ENCODE results near the gene CD244. TPM values are rescaled to one million over a fixed set of nuclear protein-coding genes. Genes with fewer than 3 reads are reported as not detected.

CD244 gene
- polyA plus RNA-seq, 3 donors = 62.2 to 116 (median 106) TPM

GRCh38 chr1:160800645-160801408, 61.9 kb downstream of the CD244 start:
- no peak overlapping the region for H3K9ac ChIP-seq (ENCODE audit: insufficient read depth, low read length, poor library complexity, severe bottlenecking)
- DNase-seq = no peak
- no peak overlapping the region for H3K4me2 ChIP-seq (replicated peaks; ENCODE audit: extremely low read depth, low read length, poor library complexity, severe bottlenecking)
- no peak for TF ChIP-seq CTCF (IDR thresholded peaks at IDR 0.05)
- H3K4me3 ChIP-seq (replicated peaks in 1 of 3; ENCODE audit: low read depth in 2 of 3, low read length in 3 of 3) = no peak overlapping the region
- H3K36me3 ChIP-seq (replicated peaks in 1 of 2; ENCODE audit: control insufficient read depth in 1 of 2, insufficient read depth in 2 of 2, low read length in 2 of 2) = no peaks in the 10 kb centered on the region
- peak overlapping the region in 1 of 7 donors; percentile 6 for H3K27ac Mint-ChIP-seq
- peaks cover 0 to 3% of the 10 kb centered on the region in 2 donors for H3K36me3 Mint-ChIP-seq
- no peaks in the 10 kb centered on the region for H3K27me3 ChIP-seq (ENCODE audit: control insufficient read depth in 2 of 2, insufficient read depth in 2 of 2, low read length in 2 of 2)
- H3K27ac ChIP-seq (ENCODE audit: low read depth in 1 of 2, low read length in 2 of 2) = no peak overlapping the region
- H3K9me3 ChIP-seq (replicated peaks in 1 of 2; ENCODE audit: control insufficient read depth in 1 of 2, insufficient read depth in 1 of 2, low read length in 2 of 2) = no peaks in the 10 kb centered on the region
- intact Hi-C loops (cut with micrococcal nuclease) = no loop called here
- peaks cover 13 to 14% of the 10 kb centered on the region in 2 donors for H3K4me1 ChIP-seq (ENCODE audit: control insufficient read depth in 1 of 2, insufficient read depth in 2 of 2, low read length in 2 of 2)
- H3K27me3 Mint-ChIP-seq (ENCODE audit: low read depth in 3 of 3) = peaks cover 0 to 8% (median 3%) of the 10 kb centered on the region in 3 donors
- H3K4me1 Mint-ChIP-seq = peaks cover 20% of the 10 kb centered on the region
- no peak overlapping the region for H3K4me3 Mint-ChIP-seq
- H4K20me1 ChIP-seq (ENCODE audit: insufficient read depth, low read length) = no peaks in the 10 kb centered on the region
- no peaks in the 10 kb centered on the region for H3K79me2 ChIP-seq (ENCODE audit: insufficient read depth, low read length)
- H2AFZ ChIP-seq (ENCODE audit: insufficient read depth, low read depth, low read length, poor library complexity, severe bottlenecking) = no peak overlapping the region
- H3K9me3 Mint-ChIP-seq = peaks cover 0 to 9% (median 2%) of the 10 kb centered on the region in 7 donors
- WGBS (ENCODE audit: insufficient coverage) = no CpG with 5 or more reads among the region's 4 CpGs

GRCh38 chr1:160800142-160800541, 62.5 kb downstream of the CD244 start:
- H3K4me2 ChIP-seq (replicated peaks; ENCODE audit: extremely low read depth, low read length, poor library complexity, severe bottlenecking) = no peak overlapping the region
- no peak overlapping the region for H3K9ac ChIP-seq (ENCODE audit: insufficient read depth, low read length, poor library complexity, severe bottlenecking)
- H4K20me1 ChIP-seq (ENCODE audit: insufficient read depth, low read length) = no peaks in the 10 kb centered on the region
- peaks cover 18% of the 10 kb centered on the region in 2 donors for H3K4me1 ChIP-seq (ENCODE audit: control insufficient read depth in 1 of 2, insufficient read depth in 2 of 2, low read length in 2 of 2)
- H3K27me3 Mint-ChIP-seq (ENCODE audit: low read depth in 3 of 3) = peaks cover 0 to 8% (median 3%) of the 10 kb centered on the region in 3 donors
- no peak overlapping the region for H3K4me3 Mint-ChIP-seq
- no peak overlapping the region for H3K27ac ChIP-seq (ENCODE audit: low read depth in 1 of 2, low read length in 2 of 2)
- no peaks in the 10 kb centered on the region for H3K9me3 ChIP-seq (replicated peaks in 1 of 2; ENCODE audit: control insufficient read depth in 1 of 2, insufficient read depth in 1 of 2, low read length in 2 of 2)
- no peaks in the 10 kb centered on the region for H3K36me3 ChIP-seq (replicated peaks in 1 of 2; ENCODE audit: control insufficient read depth in 1 of 2, insufficient read depth in 2 of 2, low read length in 2 of 2)
- H3K36me3 Mint-ChIP-seq = no peaks in the 10 kb centered on the region
- no CpG with 5 or more reads among the region's 1 CpG for WGBS (ENCODE audit: insufficient coverage)
- H3K27ac Mint-ChIP-seq = no peak overlapping the region
- peaks cover 25% of the 10 kb centered on the region for H3K4me1 Mint-ChIP-seq
- no peaks in the 10 kb centered on the region for H3K79me2 ChIP-seq (ENCODE audit: insufficient read depth, low read length)
- intact Hi-C loops (cut with micrococcal nuclease) = no loop called here
- H2AFZ ChIP-seq (ENCODE audit: insufficient read depth, low read depth, low read length, poor library complexity, severe bottlenecking) = no peak overlapping the region
- H3K9me3 Mint-ChIP-seq = peaks cover 0 to 5% (median 2%) of the 10 kb centered on the region in 7 donors
- H3K27me3 ChIP-seq (ENCODE audit: control insufficient read depth in 2 of 2, insufficient read depth in 2 of 2, low read length in 2 of 2) = no peaks in the 10 kb centered on the region
- DNase-seq = no peak
- TF ChIP-seq CTCF (IDR thresholded peaks at IDR 0.05) = no peak
- H3K4me3 ChIP-seq (replicated peaks in 1 of 3; ENCODE audit: low read depth in 2 of 3, low read length in 3 of 3) = no peak overlapping the region
